Measurements from ENCODE around the gene EEF2. TPM values are rescaled to one million over a fixed set of nuclear protein-coding genes. Genes with fewer than 3 reads are reported as not detected.

Gene EEF2
- 1,000 to 10,000 TPM; 1,532 to 1,936 (median 1,761) TPM for polyA plus RNA-seq (ENCODE audit: insufficient read length in 3 of 3)
- long read RNA-seq, donor 1, transcript EEF2-201 (15 exons, 3,164 nt) = major isoform, 134 of 819 reads
- long read RNA-seq, donor 1, transcript EEF2-202 (2 exons, 580 nt) = minor isoform, 14 of 819 reads
- long read RNA-seq, donor 1, partial matches to known transcripts = 666 of 819 reads
- long read RNA-seq, donor 1, other reads (novel, unspliced or antisense) = 0 of 819 reads
- long read RNA-seq, donor 2, transcript EEF2-202 (2 exons, 580 nt) = minor isoform, 13 of 993 reads
- long read RNA-seq, donor 2, transcript EEF2-201 (15 exons, 3,164 nt) = major isoform, 144 of 993 reads
- long read RNA-seq, donor 2, transcript EEF2-204 (4 exons, 581 nt) = minor isoform, 5 of 993 reads
- long read RNA-seq, donor 2, partial matches to known transcripts = 824 of 993 reads
- long read RNA-seq, donor 2, other reads (novel, unspliced or antisense) = 5 of 993 reads
- long read RNA-seq, donor 3, transcript EEF2-201 (15 exons, 3,164 nt) = major isoform, 349 of 1,072 reads
- long read RNA-seq, donor 3, transcript EEF2-202 (2 exons, 580 nt) = minor isoform, 19 of 1,072 reads
- long read RNA-seq, donor 3, partial matches to known transcripts = 687 of 1,072 reads
- long read RNA-seq, donor 3, other reads (novel, unspliced or antisense) = 15 of 1,072 reads
- long read RNA-seq, donor 4, transcript EEF2-201 (15 exons, 3,164 nt) = major isoform, 284 of 600 reads
- long read RNA-seq, donor 4, transcript EEF2-202 (2 exons, 580 nt) = minor isoform, 15 of 600 reads
- long read RNA-seq, donor 4, partial matches to known transcripts = 294 of 600 reads
- long read RNA-seq, donor 4, other reads (novel, unspliced or antisense) = 7 of 600 reads
- long read RNA-seq, donor 5 = 0 reads
- long read RNA-seq, donor 6, transcript EEF2-201 (15 exons, 3,164 nt) = major isoform, 127 of 1,024 reads
- long read RNA-seq, donor 6, transcript EEF2-202 (2 exons, 580 nt) = minor isoform, 26 of 1,024 reads
- long read RNA-seq, donor 6, partial matches to known transcripts = 865 of 1,024 reads
- long read RNA-seq, donor 6, other reads (novel, unspliced or antisense) = 0 of 1,024 reads
- long read RNA-seq, donor 7, transcript EEF2-202 (2 exons, 580 nt) = minor isoform, 18 of 936 reads
- long read RNA-seq, donor 7, transcript EEF2-201 (15 exons, 3,164 nt) = major isoform, 206 of 936 reads
- long read RNA-seq, donor 7, partial matches to known transcripts = 703 of 936 reads
- long read RNA-seq, donor 7, other reads (novel, unspliced or antisense) = 5 of 936 reads
- long read RNA-seq, donor 8 = 0 reads
- long read RNA-seq, donor 9, transcript EEF2-202 (2 exons, 580 nt) = minor isoform, 15 of 824 reads
- long read RNA-seq, donor 9, transcript EEF2-201 (15 exons, 3,164 nt) = major isoform, 231 of 824 reads
- long read RNA-seq, donor 9, partial matches to known transcripts = 556 of 824 reads
- long read RNA-seq, donor 9, other reads (novel, unspliced or antisense) = 18 of 824 reads
- long read RNA-seq, donor 10, transcript EEF2-202 (2 exons, 580 nt) = minor isoform, 10 of 1,201 reads
- long read RNA-seq, donor 10, transcript EEF2-201 (15 exons, 3,164 nt) = major isoform, 196 of 1,201 reads
- long read RNA-seq, donor 10, partial matches to known transcripts = 990 of 1,201 reads
- long read RNA-seq, donor 10, other reads (novel, unspliced or antisense) = 0 of 1,201 reads
- long read RNA-seq, donor 11, transcript EEF2-201 (15 exons, 3,164 nt) = major isoform, 202 of 594 reads
- long read RNA-seq, donor 11, transcript EEF2-202 (2 exons, 580 nt) = minor isoform, 11 of 594 reads
- long read RNA-seq, donor 11, partial matches to known transcripts = 368 of 594 reads
- long read RNA-seq, donor 11, other reads (novel, unspliced or antisense) = 13 of 594 reads
- long read RNA-seq, donor 12, transcript EEF2-201 (15 exons, 3,164 nt) = major isoform, 119 of 481 reads
- long read RNA-seq, donor 12, partial matches to known transcripts = 353 of 481 reads
- long read RNA-seq, donor 12, other reads (novel, unspliced or antisense) = 5 of 481 reads
- long read RNA-seq, donor 13 = 0 reads
- long read RNA-seq, donor 14, transcript EEF2-202 (2 exons, 580 nt) = minor isoform, 8 of 674 reads
- long read RNA-seq, donor 14, transcript EEF2-201 (15 exons, 3,164 nt) = major isoform, 190 of 674 reads
- long read RNA-seq, donor 14, partial matches to known transcripts = 473 of 674 reads
- long read RNA-seq, donor 14, other reads (novel, unspliced or antisense) = 0 of 674 reads
- long read RNA-seq, donor 15, transcript EEF2-202 (2 exons, 580 nt) = minor isoform, 15 of 424 reads
- long read RNA-seq, donor 15, transcript EEF2-201 (15 exons, 3,164 nt) = major isoform, 104 of 424 reads
- long read RNA-seq, donor 15, partial matches to known transcripts = 302 of 424 reads
- long read RNA-seq, donor 15, other reads (novel, unspliced or antisense) = 0 of 424 reads
- long read RNA-seq, donor 16, transcript EEF2-202 (2 exons, 580 nt) = minor isoform, 56 of 2,123 reads
- long read RNA-seq, donor 16, transcript EEF2-201 (15 exons, 3,164 nt) = major isoform, 740 of 2,123 reads
- long read RNA-seq, donor 16, partial matches to known transcripts = 1,290 of 2,123 reads
- long read RNA-seq, donor 16, other reads (novel, unspliced or antisense) = 34 of 2,123 reads

DNA sequence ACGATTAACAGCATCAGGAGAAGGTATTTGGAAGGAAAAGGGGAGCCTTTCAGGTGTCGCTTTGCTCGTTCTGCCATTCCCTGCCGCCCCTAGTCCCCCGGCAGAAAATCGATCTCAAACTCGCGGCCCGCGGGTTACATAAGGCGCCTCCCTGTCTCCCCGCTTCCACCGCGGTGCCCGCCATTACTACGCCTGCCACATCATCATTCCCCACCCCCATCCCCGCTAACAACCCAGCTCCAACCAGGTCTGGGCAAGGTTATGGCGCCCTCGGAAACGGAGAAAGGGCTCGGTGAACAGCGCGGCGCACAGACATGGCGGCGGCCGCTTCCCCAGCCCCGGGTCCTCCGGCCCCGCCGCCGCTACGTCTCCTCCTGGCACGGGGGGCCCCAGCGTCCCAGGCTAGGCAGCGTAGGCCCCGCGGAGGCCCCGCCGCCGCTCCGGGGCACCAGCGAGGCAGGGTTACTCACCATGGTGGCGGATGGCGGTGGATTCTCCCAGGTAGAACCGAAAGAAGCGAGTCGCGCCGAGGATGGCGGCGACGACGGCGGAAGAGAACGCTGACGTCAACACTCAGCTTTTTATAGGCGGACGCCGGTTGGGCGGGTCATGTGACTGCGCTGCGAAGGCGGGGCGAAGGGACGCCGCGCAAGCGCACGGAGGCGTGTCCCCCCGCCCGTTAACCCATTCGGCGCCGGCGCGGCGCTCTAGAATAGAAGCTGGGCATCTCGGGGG, at the start of gene EEF2:
TSS of gene EEF2 (minus strand) at position 556 of the 735 bp plus-strand sequence. CDS start at position 473, 83 bp downstream.
- peak; percentile 80 to 91 (median 89) for DNase-seq (ENCODE audit: extremely low read depth in 1 of 11, low read depth in 9 of 11, low spot score in 4 of 11)

- DNase-seq (ENCODE audit: extremely low read depth in 1 of 11, low read depth in 9 of 11, low spot score in 4 of 11) = no peak
Observed at GRCh38 chr19:4034048-4035017, 49.1 kb upstream of the EEF2 start.

DNA sequence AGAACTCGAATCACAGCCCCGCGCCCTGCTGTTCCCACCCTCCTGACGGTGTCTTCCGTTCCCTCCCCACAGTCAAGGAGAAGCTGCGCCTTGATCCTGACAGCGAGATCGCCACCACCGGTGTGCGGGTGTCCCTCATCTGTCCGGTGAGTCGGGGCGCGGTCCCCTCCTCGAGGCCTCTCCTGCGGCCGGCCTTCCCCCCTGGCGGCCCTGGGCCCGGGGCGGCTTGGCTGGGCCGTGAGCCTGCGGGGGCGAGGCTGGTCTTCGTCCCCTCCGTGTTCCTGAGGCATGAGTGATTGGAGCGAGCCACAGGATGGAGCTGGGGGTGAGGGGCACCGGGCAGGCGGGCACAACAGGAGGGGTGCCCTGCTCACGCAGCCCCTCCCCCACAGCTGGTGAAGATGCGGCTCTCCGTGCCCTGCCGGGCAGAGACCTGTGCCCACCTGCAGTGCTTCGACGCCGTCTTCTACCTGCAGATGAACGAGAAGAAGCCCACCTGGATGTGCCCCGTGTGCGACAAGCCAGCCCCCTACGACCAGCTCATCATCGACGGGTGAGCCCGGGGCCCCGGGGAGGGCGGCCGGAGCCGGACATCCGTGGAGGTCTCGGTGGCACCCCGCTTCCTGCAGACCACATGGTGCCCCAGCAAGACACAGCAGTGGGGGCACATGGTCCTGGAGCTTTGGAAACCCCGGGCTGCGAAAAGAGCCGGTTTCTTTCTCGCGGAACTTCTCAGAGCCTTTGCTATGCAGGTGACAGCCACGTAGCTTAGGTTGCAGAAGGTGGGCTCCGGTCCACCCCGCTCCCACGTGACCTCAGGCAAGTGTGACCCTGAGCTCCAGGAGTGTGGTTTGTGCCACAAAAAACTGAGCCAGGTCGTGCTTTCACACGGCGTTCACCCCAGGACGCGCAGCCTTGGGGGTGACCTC, 48.0 kb upstream of the EEF2 start:
- DNase-seq (ENCODE audit: extremely low read depth in 1 of 11, low read depth in 9 of 11, low spot score in 4 of 11) = no peak

- no peak for DNase-seq (ENCODE audit: extremely low read depth in 1 of 11, low read depth in 9 of 11, low spot score in 4 of 11)
Observed at GRCh38 chr19:4032436-4032835, 47.2 kb upstream of the EEF2 start.

DNA sequence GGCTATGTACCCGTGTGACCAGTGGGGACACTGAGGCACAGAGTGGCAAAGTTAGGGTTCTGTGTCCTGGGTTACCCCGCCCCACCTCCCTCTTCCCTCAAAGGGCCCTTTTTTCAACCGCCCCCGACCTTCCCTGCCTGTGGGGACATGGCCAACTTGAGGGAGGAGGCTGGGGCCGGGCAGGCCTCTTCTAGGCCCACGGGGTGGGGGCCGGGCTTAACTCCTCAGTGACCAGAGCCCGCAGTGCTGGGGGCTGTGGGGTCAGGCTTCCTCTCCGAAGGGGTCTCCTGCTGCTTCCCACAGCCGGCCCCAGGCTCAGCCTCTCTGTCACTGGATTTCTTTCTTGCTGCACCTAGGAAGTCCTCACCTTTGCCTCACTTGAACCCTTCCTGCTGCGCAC, 46.2 kb upstream of the EEF2 start:
- DNase-seq (ENCODE audit: extremely low read depth in 1 of 11, low read depth in 9 of 11, low spot score in 4 of 11) = no peak

- DNase-seq (ENCODE audit: extremely low read depth in 1 of 11, low read depth in 9 of 11, low spot score in 4 of 11) = no peak
Observed at GRCh38 chr19:4030981-4031380, 45.7 kb upstream of the EEF2 start.

- no peak for DNase-seq (ENCODE audit: extremely low read depth in 1 of 11, low read depth in 9 of 11, low spot score in 4 of 11)
Observed at GRCh38 chr19:4030552-4030951, 45.3 kb upstream of the EEF2 start.

DNA sequence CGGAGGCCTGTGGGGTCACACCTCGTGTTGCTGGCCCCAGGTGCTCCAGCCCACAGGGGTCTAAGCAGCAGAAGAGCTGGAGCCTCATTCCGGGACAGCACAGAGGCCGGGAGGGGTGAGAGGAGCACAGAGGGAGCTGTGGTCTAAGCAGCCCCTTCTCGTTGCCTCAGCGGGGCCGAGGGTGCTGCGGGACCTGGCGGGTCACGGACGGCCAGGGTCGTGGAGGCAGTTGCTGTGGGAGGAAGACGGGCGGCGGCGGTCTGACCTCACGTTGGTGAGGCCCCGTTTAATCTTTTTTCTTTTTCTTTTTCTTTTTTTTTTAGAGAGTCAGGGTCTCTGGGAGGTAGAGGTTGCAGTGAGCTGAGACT, 44.0 kb upstream of the EEF2 start:
- no peak for DNase-seq (ENCODE audit: extremely low read depth in 1 of 11, low read depth in 9 of 11, low spot score in 4 of 11)

DNA sequence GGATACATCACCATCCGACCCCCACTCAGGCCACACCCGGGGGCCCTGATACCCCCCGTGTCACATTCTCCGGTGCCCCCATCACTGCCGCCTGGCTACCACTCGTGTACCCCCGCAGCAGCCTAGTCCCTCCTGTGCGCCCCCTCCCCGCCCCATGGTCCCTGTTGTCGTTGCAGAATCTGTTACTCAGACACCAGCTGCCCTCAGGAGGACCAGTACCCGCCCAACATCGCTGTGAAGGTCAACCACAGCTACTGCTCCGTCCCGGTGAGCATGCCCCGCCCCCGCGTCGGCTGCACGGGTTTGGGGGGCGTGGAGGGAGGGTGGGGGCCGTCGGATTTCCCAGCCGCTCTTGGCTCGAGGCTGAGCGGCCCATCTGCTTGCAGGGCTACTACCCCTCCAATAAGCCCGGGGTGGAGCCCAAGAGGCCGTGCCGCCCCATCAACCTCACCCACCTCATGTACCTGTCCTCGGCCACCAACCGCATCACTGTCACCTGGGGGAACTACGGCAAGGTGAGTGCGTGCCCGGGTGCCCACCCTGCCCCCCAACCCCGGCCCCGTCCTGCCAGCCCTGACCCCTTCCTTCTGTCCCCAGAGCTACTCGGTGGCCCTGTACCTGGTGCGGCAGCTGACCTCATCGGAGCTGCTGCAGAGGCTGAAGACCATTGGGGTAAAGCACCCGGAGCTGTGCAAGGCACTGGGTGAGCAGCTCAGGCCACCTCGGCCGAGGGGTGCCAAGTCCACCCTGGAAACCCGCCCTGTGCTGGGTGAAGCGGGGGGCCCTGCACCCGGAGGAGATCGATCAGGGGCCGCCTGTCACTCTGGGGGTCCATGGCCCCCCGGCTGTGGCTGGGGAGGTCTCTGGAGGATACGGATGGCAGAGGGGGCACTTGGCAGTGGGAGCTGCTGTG, 43.3 kb upstream of the EEF2 start:
- DNase-seq (ENCODE audit: extremely low read depth in 1 of 11, low read depth in 9 of 11, low spot score in 4 of 11) = no peak

- DNase-seq (ENCODE audit: extremely low read depth in 1 of 11, low read depth in 9 of 11, low spot score in 4 of 11) = no peak
Observed at GRCh38 chr19:4027146-4027545, 41.9 kb upstream of the EEF2 start.

GRCh38 chr19:4025317-4025716, 40.1 kb upstream of the EEF2 start:
- DNase-seq (ENCODE audit: extremely low read depth in 1 of 11, low read depth in 9 of 11, low spot score in 4 of 11) = no peak

DNA sequence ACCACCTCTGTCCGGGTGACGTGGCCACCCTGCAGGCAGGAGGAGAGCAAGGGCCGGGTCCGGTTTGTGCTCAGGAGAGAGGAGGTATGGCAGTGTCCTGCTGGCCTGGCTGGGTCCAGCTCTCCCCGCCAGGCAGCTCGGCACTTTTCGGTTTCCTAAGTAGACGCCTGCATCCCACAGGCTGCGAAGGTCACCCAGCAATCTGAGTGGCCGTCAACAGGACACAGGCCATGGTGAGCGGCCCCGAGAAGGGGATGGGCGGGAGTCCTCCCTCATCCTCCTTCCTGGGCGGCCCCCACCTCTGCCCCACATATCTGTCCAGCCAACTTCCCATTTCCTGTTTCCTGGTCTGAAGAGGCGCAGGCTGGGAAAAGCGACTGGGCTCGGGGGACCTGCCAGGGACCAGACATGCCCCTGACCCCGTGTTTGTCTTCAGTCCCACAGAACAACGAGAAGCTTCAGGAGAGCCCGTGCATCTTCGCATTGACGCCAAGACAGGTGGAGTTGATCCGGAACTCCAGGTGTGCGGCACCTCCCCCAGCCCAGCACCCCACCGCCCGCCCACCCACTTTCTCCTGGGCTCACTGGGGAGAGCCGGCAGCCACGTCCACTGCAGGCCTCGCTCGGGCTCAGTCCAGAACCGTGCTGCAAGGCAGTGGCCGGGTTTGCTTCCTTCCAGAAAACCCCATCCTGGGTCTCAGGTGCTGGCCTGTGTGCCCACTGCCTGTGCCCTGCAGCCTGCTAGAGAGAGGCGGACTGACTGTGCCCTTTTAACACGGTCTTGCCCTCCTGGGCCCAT, 38.5 kb upstream of the EEF2 start:
- no peak for DNase-seq (ENCODE audit: extremely low read depth in 1 of 11, low read depth in 9 of 11, low spot score in 4 of 11)
